WTC11 (cell line): ENCODE measurements around the gene CLP1. TPM values are rescaled to one million over a fixed set of nuclear protein-coding genes. Genes with fewer than 3 reads are reported as not detected.

Source experiments
- ATAC-seq: fragments of 200-7000 bp; cut with Tn5 transposase; 2 replicates; pipeline ENCODE4 v1.10.0; 2021; ENCODE audit warnings: mild to moderate bottlenecking, moderate library complexity
- CTCF ChIA-PET: fragments of 300-600 bp; sonication (Branson Sonifier 250); formaldehyde crosslinking; loops from one replicate; lab custom pipeline; 2021; ENCODE audit warnings: antibody characterized with exemption; lab: Charles Lee
- POLR2A ChIA-PET: fragments of 350-600 bp; sonication (Branson Sonifier 250); formaldehyde crosslinking; loops from one replicate; lab custom pipeline; 2021; ENCODE audit warnings: antibody characterized with exemption; lab: Charles Lee
- DNase-seq: peaks from one replicate; pipeline ENCODE4 v3.0.0; 2021; ENCODE audit warnings: low spot score
- H3K27ac Mint-ChIP-seq: 2 replicates; pipeline ENCODE4 v1.8.0; 2021; ENCODE audit warnings: mixed read lengths
- H3K27me3 Mint-ChIP-seq: 2 replicates; pipeline ENCODE4 v1.8.0; 2021; ENCODE audit warnings: low read depth, mild to moderate bottlenecking, moderate library complexity, mixed read lengths
- H3K36me3 Mint-ChIP-seq: 2 replicates; pipeline ENCODE4 v1.8.0; 2021; ENCODE audit warnings: mixed read lengths
- H3K4me1 Mint-ChIP-seq: 2 replicates; pipeline ENCODE4 v1.8.0; 2022; ENCODE audit warnings: mixed read lengths
- H3K4me3 Mint-ChIP-seq: 2 replicates; pipeline ENCODE4 v1.8.0; 2021; ENCODE audit warnings: mild to moderate bottlenecking, moderate library complexity, mixed read lengths
- H3K9me3 Mint-ChIP-seq: 2 replicates; pipeline ENCODE4 v1.8.0; 2021; ENCODE audit warnings: mixed read lengths
- AR ChIP-seq: fragments of 250-450 bp; sonication (Bioruptor Pico); IDR thresholded peaks from 2 replicates; pipeline ENCODE4 v1.9.0; 2021; ENCODE audit warnings: mild to moderate bottlenecking
- ATF6 ChIP-seq: sonication (generic); formaldehyde crosslinking; IDR thresholded peaks from 2 replicates; pipeline ENCODE4 v1.8.1; 2023; ENCODE audit warnings: mild to moderate bottlenecking, missing genetic modification reagents
- EMX1 ChIP-seq: fragments of 250-450 bp; sonication (Bioruptor Pico); IDR thresholded peaks from 2 replicates; pipeline ENCODE4 v1.8.0; 2021; ENCODE audit warnings: mild to moderate bottlenecking
- ERG ChIP-seq: fragments of 250-450 bp; sonication (Bioruptor Pico); IDR thresholded peaks from 2 replicates; pipeline ENCODE4 v1.8.0; 2021; ENCODE audit warnings: mild to moderate bottlenecking
- ESRRA ChIP-seq: sonication (generic); formaldehyde crosslinking; IDR thresholded peaks from 2 replicates; pipeline ENCODE4 v1.8.1; 2022; ENCODE audit warnings: mild to moderate bottlenecking, missing genetic modification reagents, borderline replicate concordance
- GRHL2 ChIP-seq: fragments of 250-450 bp; sonication (Bioruptor Pico); IDR thresholded peaks from 2 replicates; pipeline ENCODE4 v1.8.0; 2022; ENCODE audit warnings: mild to moderate bottlenecking, moderate library complexity; ENCODE audit not compliant: insufficient replicate concordance, severe bottlenecking
- GTF2I ChIP-seq: fragments of 250-450 bp; sonication (Bioruptor Pico); conservative IDR thresholded peaks from 2 replicates; pipeline ENCODE4 v1.4.0; 2021; ENCODE audit warnings: mild to moderate bottlenecking
- IRF1 ChIP-seq: sonication (generic); formaldehyde crosslinking; IDR thresholded peaks from 2 replicates; pipeline ENCODE4 v1.8.0; 2023; ENCODE audit warnings: missing genetic modification reagents
- JAZF1 ChIP-seq: fragments of 250-450 bp; sonication (Bioruptor Pico); IDR thresholded peaks from 2 replicates; pipeline ENCODE4 v1.9.0; 2021; ENCODE audit warnings: moderate library complexity, mild to moderate bottlenecking, inconsistent platforms
- NFATC4 ChIP-seq: fragments of 250-450 bp; sonication (Bioruptor Pico); IDR thresholded peaks from 2 replicates; pipeline ENCODE4 v1.9.0; 2021; ENCODE audit warnings: mild to moderate bottlenecking
- SMAD4 ChIP-seq: sonication (generic); formaldehyde crosslinking; IDR thresholded peaks from 2 replicates; pipeline ENCODE4 v1.8.0; 2022; ENCODE audit warnings: mild to moderate bottlenecking, missing genetic modification reagents
- TEAD1 ChIP-seq: sonication (generic); formaldehyde crosslinking; IDR thresholded peaks from 2 replicates; pipeline ENCODE4 v1.8.0; 2022; ENCODE audit warnings: mild to moderate bottlenecking, missing genetic modification reagents
- ZBTB21 ChIP-seq: sonication (generic); formaldehyde crosslinking; IDR thresholded peaks from 2 replicates; pipeline ENCODE4 v1.8.1; 2023; ENCODE audit warnings: mild to moderate bottlenecking, missing genetic modification reagents, borderline replicate concordance
- ZMAT4 ChIP-seq: fragments of 250-450 bp; sonication (Bioruptor Pico); IDR thresholded peaks from 2 replicates; pipeline ENCODE4 v1.9.0; 2021; ENCODE audit warnings: mild to moderate bottlenecking
- ZNF138 ChIP-seq: sonication (generic); formaldehyde crosslinking; conservative IDR thresholded peaks from 2 replicates; pipeline ENCODE4 v1.8.1; 2022; ENCODE audit warnings: mild to moderate bottlenecking, moderate library complexity, missing genetic modification reagents
- ZNF232 ChIP-seq: sonication (generic); formaldehyde crosslinking; IDR thresholded peaks from 2 replicates; pipeline ENCODE4 v1.8.0; 2022; ENCODE audit warnings: mild to moderate bottlenecking, missing genetic modification reagents
- ZNF416 ChIP-seq: fragments of 250-450 bp; sonication (Bioruptor Pico); IDR thresholded peaks from 2 replicates; pipeline ENCODE4 v1.9.0; 2021; ENCODE audit warnings: mild to moderate bottlenecking, inconsistent platforms
- ZNF671 ChIP-seq: fragments of 250-450 bp; sonication (Bioruptor Pico); IDR thresholded peaks from 2 replicates; pipeline ENCODE4 v1.8.0; 2021; ENCODE audit warnings: mild to moderate bottlenecking
- total RNA-seq: library from RNA; stranded (reverse); gene quantifications from 3 replicates; pipeline ENCODE4 v1.2.3, GENCODE V29; 2021

Gene CLP1
- total RNA-seq, 1 experiment from 2014 or later: 26.3 TPM

- TF ChIP-seq IRF1 (CRISPR knock-in tag) (no peak; the same call in 1 of the 2 replicates), JAZF1 (CRISPR knock-in tag) (peak; percentile 68), ZNF232 (no peak), ERG (CRISPR knock-in tag) (peak; percentile 97), ZNF138 (CRISPR knock-in tag) (no peak), TEAD1 (CRISPR knock-in tag) (0 out of 2 replicates have a peak, but pooled peaks have one; percentile 15), GTF2I (no peak), ZMAT4 (CRISPR knock-in tag) (peak; percentile 99), ATF6 (CRISPR knock-in tag) (no peak), SMAD4 (no peak)
Observed at GRCh38 chr11:57649826-57650738, 7.5 kb upstream of the CLP1 start, which contains the start of gene YPEL4 (continued).

GRCh38 chr11:57650739-57651090 is 6.8 kb upstream of the CLP1 start:
- no peak for ATAC-seq
- H3K27me3 Mint-ChIP-seq: peaks cover 69% of the 10 kb centered on the region
- CTCF ChIA-PET: interaction anchor here (2.8 kb wide), 1 partner anchor 83 kb away, joined by 17 read pairs; the partner anchor contains the start of gene UBE2L6
- TF ChIP-seq ZBTB21: no peak
- peak; percentile 75 for TF ChIP-seq ZNF671 (CRISPR knock-in tag)
- TF ChIP-seq AR (CRISPR knock-in tag): peak; percentile 37; the same call in 1 of the 2 replicates
- TF ChIP-seq, all 79 proteins: peak for 2
- H3K27ac Mint-ChIP-seq: no peak overlapping the region
- peaks cover 67% of the 10 kb centered on the region for H3K4me1 Mint-ChIP-seq
- no peaks in the 10 kb centered on the region for H3K36me3 Mint-ChIP-seq
- POLR2A ChIA-PET: interaction anchor here (3.2 kb wide), 1 partner anchor 11 kb away, joined by 47 read pairs; no protein-coding TSS in a partner anchor
- H3K4me3 Mint-ChIP-seq: peak overlapping the region; percentile 80
- DNase-seq: no peak
- H3K9me3 Mint-ChIP-seq: no peaks in the 10 kb centered on the region

GRCh38 chr11:57651408-57651807 is 6.2 kb upstream of the CLP1 start:
- Mint-ChIP-seq H3K4me1 (peaks cover 60% of the 10 kb centered on the region), H3K27ac (no peak overlapping the region), H3K4me3 (no peak overlapping the region), H3K36me3 (no peaks in the 10 kb centered on the region), H3K9me3 (no peaks in the 10 kb centered on the region), H3K27me3 (peaks cover 76% of the 10 kb centered on the region)
- ChIA-PET CTCF (interaction anchor here (0.7 to 0.9 kb wide), 2 partner anchors 11 to 83 kb away, joined by 4 to 5 read pairs; partner anchors contain the start of gene UBE2L6), POLR2A (interaction anchor here (0.7 to 0.9 kb wide), 2 partner anchors 12 to 108 kb away, joined by 3 read pairs; no protein-coding TSS in a partner anchor)
- ATAC-seq: no peak
- TF ChIP-seq ESRRA (CRISPR knock-in tag) (no peak), ERG (CRISPR knock-in tag) (peak; percentile 38; the same call in 1 of the 2 replicates), ZNF416 (CRISPR knock-in tag) (peak; percentile 19; the same call in 1 of the 2 replicates), GRHL2 (CRISPR knock-in tag) (no peak), NFATC4 (CRISPR knock-in tag) (peak; percentile 84; the same call in 1 of the 2 replicates), AR (CRISPR knock-in tag) (peak; percentile 37; the same call in 1 of the 2 replicates), EMX1 (CRISPR knock-in tag) (peak; percentile 51)
- DNase-seq: no peak
